H9 (cell line): Measurements from ENCODE around the gene TMEM151A. TPM values are rescaled to one million over a fixed set of nuclear protein-coding genes. Genes with fewer than 3 reads are reported as not detected.

Experiments
- DNase-seq: peaks from one replicate; pipeline ENCODE4 v3.0.0-alpha.2; 2017
- H2AFZ ChIP-seq: one replicate; pipeline ENCODE4 v1.6.1; 2013; ENCODE audit warnings: mild to moderate bottlenecking, low read length, control low read depth, moderate library complexity
- H2AK5ac ChIP-seq: 2 replicates; pipeline ENCODE4 v1.6.1; 2013; ENCODE audit warnings: low read length, control low read depth, mixed read lengths; ENCODE audit not compliant: insufficient read length
- H2BK120ac ChIP-seq: one replicate; pipeline ENCODE4 v1.6.1; 2013; ENCODE audit warnings: low read depth, mild to moderate bottlenecking, low read length, control low read depth, inconsistent platforms; ENCODE audit not compliant: poor library complexity, severe bottlenecking
- H2BK12ac ChIP-seq: 2 replicates; pipeline ENCODE4 v1.6.1; 2013; ENCODE audit warnings: low read length, control low read depth, mixed read lengths, low read depth; ENCODE audit not compliant: insufficient read length
- H2BK15ac ChIP-seq: 2 replicates; pipeline ENCODE4 v1.6.1; 2013; ENCODE audit warnings: low read depth, low read length, control low read depth
- H2BK20ac ChIP-seq: one replicate; pipeline ENCODE4 v1.6.1; 2013; ENCODE audit warnings: low read depth, mild to moderate bottlenecking, low read length, control low read depth, inconsistent platforms; ENCODE audit not compliant: poor library complexity, severe bottlenecking
- H2BK5ac ChIP-seq: 2 replicates; pipeline ENCODE4 v1.6.1; 2013; ENCODE audit warnings: low read length, control low read depth, mixed read lengths; ENCODE audit not compliant: insufficient read length
- H3K14ac ChIP-seq: 2 replicates; pipeline ENCODE4 v1.6.1; 2013; ENCODE audit warnings: low read length, control low read depth; ENCODE audit not compliant: insufficient read depth
- H3K18ac ChIP-seq: 2 replicates; pipeline ENCODE4 v1.6.1; 2013; ENCODE audit warnings: low read depth, mild to moderate bottlenecking, mixed read lengths, low read length, control low read depth; ENCODE audit not compliant: insufficient read length
- H3K23ac ChIP-seq: 2 replicates; pipeline ENCODE4 v1.6.1; 2013; ENCODE audit warnings: low read length, control low read depth, mixed read lengths, low read depth; ENCODE audit not compliant: insufficient read length
- H3K23me2 ChIP-seq: 2 replicates; pipeline ENCODE4 v1.6.1; 2013; ENCODE audit warnings: low read depth, mild to moderate bottlenecking, mixed read lengths, low read length, control low read depth; ENCODE audit not compliant: insufficient read length, poor library complexity, severe bottlenecking
- H3K27ac ChIP-seq: 2 replicates; pipeline ENCODE4 v1.5.1; 2013; ENCODE audit warnings: low read length, control low read depth, mixed read lengths, low read depth; ENCODE audit not compliant: insufficient read length
- H3K27me3 ChIP-seq: 2 replicates; pipeline ENCODE4 v1.6.1; 2013; ENCODE audit warnings: low read length, control low read depth, inconsistent platforms; ENCODE audit not compliant: insufficient read depth
- H3K4ac ChIP-seq: 2 replicates; pipeline ENCODE4 v1.6.1; 2013; ENCODE audit warnings: low read depth, mild to moderate bottlenecking, control low read depth, inconsistent platforms, low read length, moderate library complexity
- H3K4me1 ChIP-seq: 2 replicates; pipeline ENCODE4 v1.6.1; 2013; ENCODE audit warnings: low read length, control low read depth, inconsistent platforms; ENCODE audit not compliant: insufficient read depth
- H3K4me2 ChIP-seq: 2 replicates; pipeline ENCODE4 v1.6.1; 2013; ENCODE audit warnings: low read length, control low read depth, mixed read lengths; ENCODE audit not compliant: insufficient read length, insufficient read depth
- H3K56ac ChIP-seq: 2 replicates; pipeline ENCODE4 v1.6.1; 2013; ENCODE audit warnings: low read depth, mild to moderate bottlenecking, mixed read lengths, low read length, control low read depth; ENCODE audit not compliant: insufficient read length
- H3K79me1 ChIP-seq: 2 replicates; pipeline ENCODE4 v1.6.1; 2013; ENCODE audit warnings: low read depth, mild to moderate bottlenecking, moderate library complexity, low read length, control low read depth, inconsistent platforms; ENCODE audit not compliant: insufficient read depth, poor library complexity, severe bottlenecking
- H3K79me2 ChIP-seq: 2 replicates; pipeline ENCODE4 v1.6.1; 2013; ENCODE audit warnings: low read length, control low read depth, inconsistent platforms; ENCODE audit not compliant: insufficient read depth
- H3K9ac ChIP-seq: 2 replicates; pipeline ENCODE4 v1.6.1; 2013; ENCODE audit warnings: low read length, control low read depth, mixed read lengths; ENCODE audit not compliant: insufficient read length; ENCODE audit errors: extremely low read depth
- H3K9me3 ChIP-seq: one replicate; pipeline ENCODE4 v1.6.1; 2013; ENCODE audit warnings: low read depth, low read length, inconsistent platforms; ENCODE audit not compliant: control insufficient read depth
- H3T11ph ChIP-seq: one replicate; pipeline ENCODE4 v1.6.1; 2013; ENCODE audit warnings: mild to moderate bottlenecking, low read length, control low read depth, inconsistent platforms
- H4K20me1 ChIP-seq: one replicate; pipeline ENCODE4 v1.6.1; 2013; ENCODE audit not compliant: control insufficient read depth, insufficient read length, insufficient read depth
- H4K5ac ChIP-seq: 2 replicates; pipeline ENCODE4 v1.6.1; 2013; ENCODE audit warnings: low read depth, mild to moderate bottlenecking, mixed read lengths, low read length, control low read depth; ENCODE audit not compliant: insufficient read length
- H4K8ac ChIP-seq: replicated peaks from 2 replicates; pipeline ENCODE4 v1.6.1; 2013; ENCODE audit warnings: low read length, control low read depth, mixed read lengths, low read depth; ENCODE audit not compliant: insufficient read length
- H4K91ac ChIP-seq: 2 replicates; pipeline ENCODE4 v1.6.1; 2013; ENCODE audit warnings: low read depth, mild to moderate bottlenecking, moderate library complexity, mixed read lengths, low read length, control low read depth; ENCODE audit not compliant: insufficient read length
- H3K27ac Mint-ChIP-seq, 3 experiments: 2 replicates in 2 of 3; 3 replicates in 1 of 3; pipeline ENCODE4 v1.8.0; 2020 to 2021; ENCODE audit warnings: mixed read lengths in 3 of 3, mild to moderate bottlenecking in 1 of 3, moderate library complexity in 1 of 3
- H3K27me3 Mint-ChIP-seq: 2 replicates; pipeline ENCODE4 v1.8.0; 2021; ENCODE audit warnings: low read depth, mild to moderate bottlenecking, moderate library complexity, mixed read lengths
- H3K36me3 Mint-ChIP-seq, 3 experiments: 2 replicates in 2 of 3; 3 replicates in 1 of 3; pipeline ENCODE4 v1.8.0; 2020 to 2021; ENCODE audit warnings: low read depth in 3 of 3, mixed read lengths in 3 of 3; ENCODE audit not compliant: insufficient read depth in 1 of 3
- H3K4me1 Mint-ChIP-seq, 2 experiments: 2 replicates each; pipeline ENCODE4 v1.8.0; 2020; ENCODE audit warnings: mixed read lengths in 2 of 2
- H3K4me3 Mint-ChIP-seq, 2 experiments: 2 replicates in 1 of 2; 3 replicates in 1 of 2; pipeline ENCODE4 v1.8.0; 2020 to 2021; ENCODE audit warnings: mild to moderate bottlenecking in 2 of 2, mixed read lengths in 2 of 2, moderate library complexity in 1 of 2
- H3K9me3 Mint-ChIP-seq, 2 experiments: 2 replicates in 1 of 2; 3 replicates in 1 of 2; pipeline ENCODE4 v1.8.0; 2020; ENCODE audit warnings: mild to moderate bottlenecking in 2 of 2, mixed read lengths in 2 of 2, moderate library complexity in 1 of 2
- CTCF ChIP-seq: fragments of 200-600 bp; sonication (generic); conservative IDR thresholded peaks from 3 replicates; pipeline ENCODE4 v1.8.0; 2021; ENCODE audit warnings: antibody characterized with exemption, mild to moderate bottlenecking
- WGBS: extraction: QIAGEN DNeasy Blood & Tissue Kit; methylation state at CpG from one replicate; pipeline ENCODE4 v1.1.7; 2013; ENCODE audit warnings: missing lambda C conversion rate, low lambda C conversion rate, mixed read lengths; ENCODE audit not compliant: insufficient read length; ENCODE audit errors: extremely low coverage; 5-methylcytosine and 5-hydroxymethylcytosine counted together
- total RNA-seq: library from RNA; stranded (reverse); gene quantifications from 2 replicates; pipeline ENCODE4 v1.2.1, GENCODE V29; 2021

Gene TMEM151A
- total RNA-seq, 1 experiment from 2014 or later: 1.2 TPM

GRCh38 chr11:66292543-66293332, 1.0 kb downstream of the TMEM151A start:
- no peak overlapping the region for H2BK5ac ChIP-seq
- H4K91ac ChIP-seq: no peak overlapping the region
- no peak overlapping the region for H3K27ac Mint-ChIP-seq
- H4K8ac ChIP-seq: no peak overlapping the region
- H3K4me3 Mint-ChIP-seq: peak overlapping the region; percentile 52 to 80
- peak overlapping the region; percentile 3 for H3K4me2 ChIP-seq
- no peak overlapping the region for H3K18ac ChIP-seq
- peak overlapping the region; percentile 12; the same call in 1 of the 2 replicates for H3K14ac ChIP-seq
- no peak overlapping the region for H3K56ac ChIP-seq
- H3K9me3 ChIP-seq: no peaks in the 10 kb centered on the region
- no peak overlapping the region for H2BK120ac ChIP-seq
- peaks cover 1% of the 10 kb centered on the region; the same call in 1 of the 2 replicates for H3K79me2 ChIP-seq
- no peak overlapping the region for H3K4ac ChIP-seq
- TF ChIP-seq CTCF: no peak
- no peaks in the 10 kb centered on the region for H4K20me1 ChIP-seq
- peaks cover 0 to 2% (median 0%) of the 10 kb centered on the region in 3 experiments; a peak in 2 of 7 replicates for H3K36me3 Mint-ChIP-seq
- no peak overlapping the region for H3K9ac ChIP-seq
- peaks cover 42% of the 10 kb centered on the region for H3K27me3 Mint-ChIP-seq
- H4K5ac ChIP-seq: no peak overlapping the region
- H3K23me2 ChIP-seq: peaks cover 13% of the 10 kb centered on the region
- no peak for DNase-seq
- H2BK12ac ChIP-seq: no peak overlapping the region
- no peak overlapping the region for H3K27ac ChIP-seq
- H2BK15ac ChIP-seq: no peak overlapping the region
- H3T11ph ChIP-seq: no peak overlapping the region
- H2AFZ ChIP-seq: no peak overlapping the region
- no peak overlapping the region for H2AK5ac ChIP-seq
- H2BK20ac ChIP-seq: no peak overlapping the region
- H3K4me1 ChIP-seq: peaks cover 6% of the 10 kb centered on the region
- H3K79me1 ChIP-seq: no peaks in the 10 kb centered on the region
- no peak overlapping the region for H3K23ac ChIP-seq
- peaks cover 8% of the 10 kb centered on the region; the same call in 1 of the 2 replicates for H3K27me3 ChIP-seq
- H3K4me1 Mint-ChIP-seq: peaks cover 22 to 33% of the 10 kb centered on the region in 2 experiments
- no peaks in the 10 kb centered on the region for H3K9me3 Mint-ChIP-seq
- WGBS: no CpG with 5 or more reads among the region's 17 CpGs
